ENCODE results near the gene ERF.
A peak's percentile ranks its signal among the peaks of the same experiment; 100 is the strongest.

ERF gene

DNA sequence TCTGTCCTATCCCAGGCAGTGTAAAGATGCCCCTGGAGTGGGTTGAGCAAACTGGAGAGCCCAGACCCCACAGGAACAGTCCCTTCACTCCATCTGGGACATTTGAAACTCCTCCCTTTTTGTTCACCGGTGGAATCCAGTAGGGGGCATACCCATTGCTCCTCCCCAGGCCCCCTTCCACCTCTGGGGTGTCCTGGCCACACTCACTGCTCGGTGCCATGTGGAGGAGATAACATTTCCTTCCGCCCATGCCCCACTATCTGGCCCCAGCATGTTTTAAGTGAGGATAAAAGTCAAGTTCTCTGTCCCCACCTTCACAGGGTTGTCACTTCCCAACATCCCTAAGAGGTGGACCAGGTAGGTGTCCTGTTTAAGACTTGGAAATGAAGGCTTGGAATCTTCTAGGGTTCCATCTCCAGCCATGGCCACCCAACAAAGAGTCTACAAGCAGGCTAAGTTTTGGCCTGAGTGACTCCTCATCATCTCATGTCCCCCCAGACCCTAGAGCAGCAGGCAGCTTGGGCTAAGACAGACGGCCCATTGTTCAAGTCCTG is 25.6 kb downstream of the ERF start:
- TF ChIP-seq, protein P1, sequence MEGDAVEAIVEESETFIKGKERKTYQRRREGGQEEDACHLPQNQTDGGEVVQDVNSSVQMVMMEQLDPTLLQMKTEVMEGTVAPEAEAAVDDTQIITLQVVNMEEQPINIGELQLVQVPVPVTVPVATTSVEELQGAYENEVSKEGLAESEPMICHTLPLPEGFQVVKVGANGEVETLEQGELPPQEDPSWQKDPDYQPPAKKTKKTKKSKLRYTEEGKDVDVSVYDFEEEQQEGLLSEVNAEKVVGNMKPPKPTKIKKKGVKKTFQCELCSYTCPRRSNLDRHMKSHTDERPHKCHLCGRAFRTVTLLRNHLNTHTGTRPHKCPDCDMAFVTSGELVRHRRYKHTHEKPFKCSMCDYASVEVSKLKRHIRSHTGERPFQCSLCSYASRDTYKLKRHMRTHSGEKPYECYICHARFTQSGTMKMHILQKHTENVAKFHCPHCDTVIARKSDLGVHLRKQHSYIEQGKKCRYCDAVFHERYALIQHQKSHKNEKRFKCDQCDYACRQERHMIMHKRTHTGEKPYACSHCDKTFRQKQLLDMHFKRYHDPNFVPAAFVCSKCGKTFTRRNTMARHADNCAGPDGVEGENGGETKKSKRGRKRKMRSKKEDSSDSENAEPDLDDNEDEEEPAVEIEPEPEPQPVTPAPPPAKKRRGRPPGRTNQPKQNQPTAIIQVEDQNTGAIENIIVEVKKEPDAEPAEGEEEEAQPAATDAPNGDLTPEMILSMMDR (IDR thresholded peaks at IDR 0.05; ENCODE audit: insufficient read depth, low read depth, low read length, missing control alignments), result no peak
- H3K4me3 ChIP-seq (ENCODE audit: low read length), result no peak overlapping the region
- DNase-seq (ENCODE audit: low read depth), result no peak

DNA sequence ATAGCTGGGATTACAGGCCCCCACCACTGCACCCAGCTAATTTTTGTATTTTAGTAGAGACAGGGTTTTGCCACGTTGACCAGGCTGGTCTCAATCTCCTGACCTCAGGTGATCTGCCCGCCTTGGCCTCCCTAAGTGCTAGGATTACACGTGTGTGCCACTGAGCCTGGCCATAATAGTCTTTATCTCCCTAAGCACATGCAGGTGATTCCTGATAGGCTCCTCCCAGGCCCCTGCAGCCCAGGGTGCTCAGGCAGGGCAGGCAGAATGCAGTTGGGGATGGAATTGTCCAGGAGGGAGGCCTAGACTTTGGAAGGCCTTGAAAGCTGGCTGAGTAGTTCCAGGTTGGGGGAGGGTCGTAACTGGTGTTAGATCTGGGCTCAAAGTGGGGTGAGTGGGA is 26.3 kb downstream of the ERF start:
- no peak for DNase-seq (ENCODE audit: low read depth)
- no peak overlapping the region for H3K4me3 ChIP-seq (ENCODE audit: low read length)
- TF ChIP-seq, protein P1 (IDR thresholded peaks at IDR 0.05; ENCODE audit: insufficient read depth, low read depth, low read length, missing control alignments), result no peak

DNA sequence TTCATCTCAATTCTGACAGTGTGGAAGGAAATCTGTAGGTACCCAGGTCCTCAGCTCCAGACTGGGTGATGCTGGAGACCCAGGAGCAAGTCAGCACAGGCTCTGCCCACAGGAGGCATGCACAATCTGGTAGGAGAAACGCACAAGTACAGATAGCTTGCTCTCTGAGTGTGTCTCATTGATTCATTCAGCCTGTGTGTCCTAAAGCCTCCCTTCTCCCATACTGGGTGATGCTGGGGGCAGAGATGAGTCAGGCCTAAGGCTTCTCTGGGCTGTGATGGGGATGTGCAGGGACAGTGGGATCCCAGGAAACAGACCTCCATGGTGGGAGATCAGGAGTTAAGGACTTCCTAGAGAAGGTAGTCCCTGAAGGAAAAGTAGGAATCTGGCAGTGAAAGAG is 28.0 kb downstream of the ERF start:
- peak; percentile 62 for DNase-seq (ENCODE audit: low read depth)
- TF ChIP-seq, protein P1 (IDR thresholded peaks at IDR 0.05; ENCODE audit: insufficient read depth, low read depth, low read length, missing control alignments), result no peak
- H3K4me3 ChIP-seq (ENCODE audit: low read length), result no peak overlapping the region

DNA sequence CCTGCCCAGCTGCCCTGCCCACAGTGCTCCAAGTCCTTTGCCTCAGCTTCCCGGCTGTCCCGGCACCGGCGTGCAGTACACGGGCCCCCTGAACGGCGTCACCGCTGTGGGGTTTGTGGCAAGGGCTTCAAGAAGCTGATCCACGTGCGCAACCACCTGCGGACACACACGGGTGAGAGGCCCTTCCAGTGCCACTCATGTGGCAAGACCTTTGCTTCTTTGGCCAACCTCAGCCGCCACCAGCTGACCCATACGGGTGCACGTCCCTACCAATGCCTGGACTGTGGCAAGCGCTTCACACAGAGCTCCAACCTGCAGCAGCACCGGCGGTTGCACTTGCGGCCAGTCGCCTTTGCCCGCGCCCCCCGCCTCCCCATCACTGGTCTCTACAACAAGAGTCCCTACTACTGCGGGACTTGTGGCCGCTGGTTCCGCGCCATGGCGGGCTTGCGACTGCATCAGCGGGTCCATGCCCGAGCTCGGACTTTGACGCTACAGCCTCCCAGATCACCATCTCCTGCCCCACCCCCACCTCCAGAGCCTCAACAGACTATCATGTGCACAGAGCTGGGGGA is 29.1 kb downstream of the ERF start:
- TF ChIP-seq, protein P1 (IDR thresholded peaks at IDR 0.05; ENCODE audit: insufficient read depth, low read depth, low read length, missing control alignments), result no peak
- no peak overlapping the region for H3K4me3 ChIP-seq (ENCODE audit: low read length)
- DNase-seq (ENCODE audit: low read depth), result no peak

DNA sequence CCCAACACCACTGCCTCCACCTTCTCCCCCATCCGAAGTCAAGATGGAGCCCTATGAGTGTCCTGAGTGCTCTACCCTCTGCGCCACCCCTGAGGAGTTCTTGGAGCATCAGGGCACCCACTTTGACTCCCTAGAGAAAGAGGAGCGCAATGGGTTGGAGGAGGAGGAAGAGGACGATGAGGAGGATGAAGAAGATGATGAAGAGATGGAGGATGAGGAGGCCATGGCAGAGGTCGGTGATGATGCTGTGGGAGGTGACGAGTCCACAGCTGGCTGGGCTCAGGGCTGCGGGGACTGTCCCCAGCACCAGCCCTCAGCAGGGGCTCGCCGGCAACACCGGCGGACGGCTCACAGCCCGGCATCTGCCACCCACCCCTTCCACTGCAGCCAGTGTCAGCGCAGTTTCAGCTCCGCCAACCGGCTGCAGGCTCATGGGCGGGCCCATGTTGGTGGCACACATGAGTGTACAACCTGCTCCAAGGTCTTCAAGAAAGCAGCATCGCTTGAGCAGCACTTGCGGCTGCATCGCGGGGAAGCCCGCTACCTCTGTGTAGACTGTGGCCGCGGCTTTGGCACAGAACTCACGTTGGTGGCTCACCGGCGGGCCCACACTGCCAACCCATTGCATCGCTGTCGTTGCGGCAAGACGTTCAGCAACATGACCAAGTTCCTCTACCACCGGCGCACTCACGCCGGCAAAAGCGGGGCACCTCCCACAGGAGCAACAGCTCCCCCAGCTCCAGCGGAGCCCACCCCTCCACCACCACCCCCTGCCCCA is 29.8 kb downstream of the ERF start:
- TF ChIP-seq, protein P1 (IDR thresholded peaks at IDR 0.05; ENCODE audit: insufficient read depth, low read depth, low read length, missing control alignments), result no peak
- DNase-seq (ENCODE audit: low read depth), result no peak
- H3K4me3 ChIP-seq (ENCODE audit: low read length), result no peak overlapping the region

DNA sequence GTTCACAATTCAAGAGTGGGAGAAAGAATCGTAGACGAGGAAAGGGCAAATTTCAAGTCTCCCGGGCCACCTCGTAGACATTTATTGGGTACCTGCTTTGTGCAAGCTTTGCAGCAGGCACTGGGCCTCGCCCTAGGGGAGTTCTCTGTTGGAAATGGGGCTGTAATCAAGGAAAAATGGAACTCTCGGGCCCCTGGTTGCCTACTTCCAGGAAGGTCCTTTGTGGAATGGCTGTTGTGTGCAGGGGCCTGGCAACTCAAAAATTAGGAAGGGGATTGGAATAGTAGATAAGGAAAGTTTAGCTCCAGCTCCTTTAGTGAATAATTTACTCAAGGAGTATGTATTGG is 34.2 kb downstream of the ERF start:
- DNase-seq (ENCODE audit: low read depth), result no peak
- TF ChIP-seq, protein P1 (IDR thresholded peaks at IDR 0.05; ENCODE audit: insufficient read depth, low read depth, low read length, missing control alignments), result no peak
- peak overlapping the region; percentile 95 for H3K4me3 ChIP-seq (ENCODE audit: low read length)

Measured in epithelial cell of esophagus (primary cell).